Spleen (tissue), 11 donors: ENCODE results near the gene ADAP1. TPM values are rescaled to one million over a fixed set of nuclear protein-coding genes. Genes with fewer than 3 reads are reported as not detected.

ENCODE experiments used
- DNase-seq: peaks from one replicate; pipeline ENCODE4 v3.0.0-alpha.2; 2020
- H3K27ac ChIP-seq, 8 donors: fragments of 200-600 bp; sonication (generic) in 7 of 8; 1 replicate in 4 of 8; 2 replicates in 4 of 8; pipeline versions ENCODE4 v1.5.0 to v1.8.0; 2016 to 2021; ENCODE audit warnings: inconsistent platforms in 4 of 8, mild to moderate bottlenecking in 4 of 8, moderate library complexity in 1 of 8
- H3K27me3 ChIP-seq, 7 donors: fragments of 200-600 bp; sonication (generic) in 6 of 7; replicated peaks in 1 of 7; 1 replicate in 4 of 7; 2 replicates in 3 of 7; pipeline versions ENCODE4 v1.5.0 to v1.8.0; 2016 to 2021; ENCODE audit warnings: inconsistent platforms in 3 of 7, mild to moderate bottlenecking in 1 of 7
- H3K36me3 ChIP-seq, 6 donors: fragments of 200-600 bp; sonication (generic) in 5 of 6; 1 replicate in 4 of 6; 2 replicates in 2 of 6; pipeline versions ENCODE4 v1.5.0 to v1.8.0; 2016 to 2021; ENCODE audit warnings: inconsistent platforms in 2 of 6
- H3K4me1 ChIP-seq, 6 donors: fragments of 200-600 bp; sonication (generic) in 5 of 6; 1 replicate in 3 of 6; 2 replicates in 3 of 6; pipeline versions ENCODE4 v1.5.0 to v1.8.0; 2016 to 2021; ENCODE audit warnings: inconsistent platforms in 3 of 6
- H3K4me3 ChIP-seq, 8 donors: fragments of 200-600 bp; sonication (generic) in 7 of 8; 1 replicate in 4 of 8; 2 replicates in 4 of 8; pipeline versions ENCODE4 v1.5.0 to v1.8.0; 2016 to 2021; ENCODE audit warnings: inconsistent platforms in 4 of 8, mild to moderate bottlenecking in 4 of 8, moderate library complexity in 2 of 8
- H3K9me3 ChIP-seq, 8 donors: fragments of 200-600 bp; sonication (generic) in 7 of 8; 1 replicate in 4 of 8; 2 replicates in 4 of 8; pipeline versions ENCODE4 v1.5.0 to v1.8.0; 2016 to 2021; ENCODE audit warnings: inconsistent platforms in 4 of 8
- POLR2A ChIP-seq, 3 donors: fragments of 450-650 bp; IDR thresholded peaks; one replicate each; pipeline ENCODE4 v1.5.1; 2017; ENCODE audit warnings: antibody characterized with exemption in 3 of 3, mild to moderate bottlenecking in 1 of 3
- POLR2AphosphoS5 ChIP-seq, 3 donors: sonication (generic); formaldehyde crosslinking; IDR thresholded peaks; one replicate each; pipeline ENCODE4 v1.5.1; 2017; ENCODE audit warnings: antibody characterized with exemption in 3 of 3
- WGBS, 5 donors: extraction: QIAGEN DNeasy Blood & Tissue Kit in 3 of 5; methylation state at CpG; one replicate each; pipeline versions ENCODE4 v1.1.5 to v1.1.7; 2013 to 2018; 5-methylcytosine and 5-hydroxymethylcytosine counted together
- intact Hi-C: fragments of 100-400 bp; cut with DNase I; formaldehyde crosslinking; loops from one replicate; pipeline ENCODE4 v1.15.0; 2023; ENCODE audit warnings: low total_unique reads
- polyA plus RNA-seq, 3 donors: library from polyadenylated mRNA; stranded (reverse); fragments of 200-250 nt; gene quantifications; one replicate each; pipeline ENCODE4 v1.2.1, GENCODE V29; 2013
- total RNA-seq, 7 donors: library from RNA; depleted of rRNA in 3 of 7; stranded (reverse); fragments of >200 nt in 3 of 7; fragmentation: NEBNext Ultra II Directional in 4 of 7; extraction: Animal tissue kit (Norgen Biotek cat#: 25700) in 4 of 7; gene quantifications; one replicate each; pipeline versions ENCODE4 v1.1.0 to v1.2.1, GENCODE V29; 2016 to 2021
- TF ChIP-seq, protein P1 (sequence below), 11 experiments: fragments of 200-600 bp in 7 of 11; fragments of 450-650 bp in 4 of 11; sonication (generic) in 4 of 11; IDR thresholded peaks in 8 of 11; conservative IDR thresholded peaks in 3 of 11; 1 replicate in 7 of 11; 2 replicates in 4 of 11; pipeline versions ENCODE4 v1.4.0 to v1.8.0; 2016 to 2021; ENCODE audit warnings: antibody characterized with exemption in 11 of 11, inconsistent platforms in 4 of 11, mild to moderate bottlenecking in 1 of 11
- donor health status: healthy with polysubstance abuse.
- donor health status: DM: no; HTN: no; CAD: no; lungs with moderate emphysema.
- donor health status: DM: no; HTN: no; CAD: no.
- donor health status: Bipolar disorder and iron deficiency.
- donor health status: healthy.
- donor health status: DM: no; HTN: no; CAD: no.
- donor health status: DM: yes; HTN: yes; CAD: no.

Gene ADAP1
- total and polyA plus RNA-seq, 10 donors = 8.7 to 38.6 (median 22.7) TPM

DNA sequence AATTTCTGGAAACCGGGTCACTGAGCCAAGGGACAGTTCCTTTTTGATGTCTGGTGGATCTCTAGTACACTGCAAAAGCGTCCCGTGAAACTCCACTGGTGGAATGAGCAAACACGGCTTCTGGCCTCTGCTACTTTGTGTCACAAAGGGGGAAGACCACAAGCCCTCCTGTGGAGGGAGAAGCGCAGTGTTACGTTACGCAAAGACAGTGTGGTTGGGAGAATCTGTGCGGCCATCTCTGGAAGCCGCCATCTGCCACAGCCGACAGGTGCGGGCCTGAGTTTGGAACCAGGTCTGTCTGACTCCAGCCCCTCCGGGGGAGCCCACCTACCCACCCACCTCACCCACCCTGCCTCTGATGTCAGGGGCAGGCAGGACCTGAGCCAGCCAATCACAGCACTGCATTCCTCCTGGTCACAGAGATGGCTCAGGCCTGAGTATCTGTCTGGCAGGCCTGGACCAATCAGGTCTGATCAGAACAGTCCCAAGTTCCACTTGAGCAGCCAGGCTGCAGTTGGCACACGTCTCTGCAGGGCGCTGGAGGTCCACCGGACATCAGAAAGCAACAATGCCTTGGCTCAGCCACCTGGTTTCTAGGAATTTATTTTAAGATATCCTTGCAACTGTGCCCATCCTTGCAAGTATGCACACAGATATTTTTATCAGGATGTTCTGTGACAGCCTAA, 25.5 kb upstream of the ADAP1 start:
- peaks cover 0 to 16% (median 6%) of the 10 kb centered on the region in 6 donors for H3K4me1 ChIP-seq
- H3K36me3 ChIP-seq = no peaks in the 10 kb centered on the region
- intact Hi-C loops = no loop called here
- no peak for TF ChIP-seq POLR2AphosphoS5 (IDR thresholded peaks at IDR 0.05)
- no peak for TF ChIP-seq POLR2A (IDR thresholded peaks at IDR 0.05)
- TF ChIP-seq, protein P1, sequence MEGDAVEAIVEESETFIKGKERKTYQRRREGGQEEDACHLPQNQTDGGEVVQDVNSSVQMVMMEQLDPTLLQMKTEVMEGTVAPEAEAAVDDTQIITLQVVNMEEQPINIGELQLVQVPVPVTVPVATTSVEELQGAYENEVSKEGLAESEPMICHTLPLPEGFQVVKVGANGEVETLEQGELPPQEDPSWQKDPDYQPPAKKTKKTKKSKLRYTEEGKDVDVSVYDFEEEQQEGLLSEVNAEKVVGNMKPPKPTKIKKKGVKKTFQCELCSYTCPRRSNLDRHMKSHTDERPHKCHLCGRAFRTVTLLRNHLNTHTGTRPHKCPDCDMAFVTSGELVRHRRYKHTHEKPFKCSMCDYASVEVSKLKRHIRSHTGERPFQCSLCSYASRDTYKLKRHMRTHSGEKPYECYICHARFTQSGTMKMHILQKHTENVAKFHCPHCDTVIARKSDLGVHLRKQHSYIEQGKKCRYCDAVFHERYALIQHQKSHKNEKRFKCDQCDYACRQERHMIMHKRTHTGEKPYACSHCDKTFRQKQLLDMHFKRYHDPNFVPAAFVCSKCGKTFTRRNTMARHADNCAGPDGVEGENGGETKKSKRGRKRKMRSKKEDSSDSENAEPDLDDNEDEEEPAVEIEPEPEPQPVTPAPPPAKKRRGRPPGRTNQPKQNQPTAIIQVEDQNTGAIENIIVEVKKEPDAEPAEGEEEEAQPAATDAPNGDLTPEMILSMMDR (IDR thresholded peaks at IDR 0.05 in 8 of 11, conservative IDR thresholded peaks at IDR 0.05 in 3 of 11) = no peak
- H3K4me3 ChIP-seq = no peak overlapping the region
- no peak overlapping the region for H3K27ac ChIP-seq
- WGBS, 5 donors = 65 to 88% (median 70%) methylated on average over 11 to 15 of the region's 15 CpGs
- no peaks in the 10 kb centered on the region for H3K9me3 ChIP-seq
- H3K27me3 ChIP-seq = peaks cover 0 to 28% (median 3%) of the 10 kb centered on the region in 7 donors
- no peak for DNase-seq

DNA sequence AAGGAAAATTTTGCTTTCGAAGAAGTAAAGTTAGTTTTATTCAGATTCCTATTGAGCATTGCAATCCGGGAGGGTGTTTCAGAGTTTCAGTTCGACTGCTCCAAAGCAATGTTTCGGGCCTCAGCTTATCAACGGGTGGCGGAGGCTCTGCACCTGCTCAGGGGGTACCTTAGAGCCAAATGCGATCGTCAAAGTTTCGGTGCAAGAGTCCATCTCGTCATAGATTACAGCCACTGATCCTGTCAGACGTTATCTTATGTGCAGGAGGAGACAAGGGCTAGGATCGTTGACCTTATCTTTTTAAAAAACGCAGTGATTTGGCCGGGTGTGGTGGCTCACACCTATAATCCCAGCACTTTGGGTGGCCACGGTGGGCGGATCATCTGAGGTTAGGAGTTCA, 24.7 kb upstream of the ADAP1 start:
- no peak for DNase-seq
- H3K9me3 ChIP-seq = no peaks in the 10 kb centered on the region
- peaks cover 0 to 20% (median 0%) of the 10 kb centered on the region in 7 donors for H3K27me3 ChIP-seq
- intact Hi-C loops = no loop called here
- H3K4me3 ChIP-seq = no peak overlapping the region
- peaks cover 2 to 22% (median 11%) of the 10 kb centered on the region in 6 donors for H3K4me1 ChIP-seq
- WGBS, 5 donors = 85 to 92% (median 88%) methylated on average over 16 of the region's 16 CpGs
- H3K27ac ChIP-seq = no peak overlapping the region
- no peaks in the 10 kb centered on the region for H3K36me3 ChIP-seq
- TF ChIP-seq POLR2A (IDR thresholded peaks at IDR 0.05) (no peak), POLR2AphosphoS5 (IDR thresholded peaks at IDR 0.05) (no peak)
- TF ChIP-seq, protein P1 (IDR thresholded peaks at IDR 0.05 in 8 of 11, conservative IDR thresholded peaks at IDR 0.05 in 3 of 11) = no peak

GRCh38 chr7:978416-979091, 24.1 kb upstream of the ADAP1 start:
- peaks cover 8 to 28% (median 17%) of the 10 kb centered on the region in 6 donors for H3K4me1 ChIP-seq
- 89 to 93% (median 90%) methylated on average over 19 to 24 of the region's 24 CpGs for WGBS, 5 donors
- peaks cover 0 to 14% (median 0%) of the 10 kb centered on the region in 7 donors for H3K27me3 ChIP-seq
- intact Hi-C loops = no loop called here
- H3K27ac ChIP-seq = peak overlapping the region in 1 of 8 donors; percentile 58
- no peaks in the 10 kb centered on the region for H3K9me3 ChIP-seq
- no peak for TF ChIP-seq POLR2AphosphoS5 (IDR thresholded peaks at IDR 0.05)
- TF ChIP-seq, protein P1 (IDR thresholded peaks at IDR 0.05 in 8 of 11, conservative IDR thresholded peaks at IDR 0.05 in 3 of 11) = no peak
- TF ChIP-seq POLR2A (IDR thresholded peaks at IDR 0.05) = no peak
- H3K4me3 ChIP-seq = no peak overlapping the region
- H3K36me3 ChIP-seq = peaks cover 0 to under 1% (median 0%) of the 10 kb centered on the region in 6 donors
- peak; percentile 75 for DNase-seq

GRCh38 chr7:978049-978346, 23.5 kb upstream of the ADAP1 start:
- intact Hi-C loops = no loop called here
- WGBS, 5 donors = 77 to 86% (median 79%) methylated on average over 7 of the region's 7 CpGs
- H3K27me3 ChIP-seq = peaks cover 0 to 8% (median 0%) of the 10 kb centered on the region in 7 donors
- no peak for DNase-seq
- TF ChIP-seq, protein P1 (IDR thresholded peaks at IDR 0.05 in 8 of 11, conservative IDR thresholded peaks at IDR 0.05 in 3 of 11) = no peak
- TF ChIP-seq POLR2A (IDR thresholded peaks at IDR 0.05) (no peak), POLR2AphosphoS5 (IDR thresholded peaks at IDR 0.05) (no peak)
- H3K27ac ChIP-seq = peak overlapping the region in 4 of 8 donors; percentile 30 to 60 (median 54)
- H3K4me1 ChIP-seq = peaks cover 14 to 34% (median 22%) of the 10 kb centered on the region in 6 donors
- H3K9me3 ChIP-seq = no peaks in the 10 kb centered on the region
- H3K4me3 ChIP-seq = no peak overlapping the region
- peaks cover 0 to 6% (median 2%) of the 10 kb centered on the region in 6 donors for H3K36me3 ChIP-seq
